Psoas muscle (tissue), 8 donors: ENCODE data around the gene OR5AN1. TPM values are rescaled to one million over a fixed set of nuclear protein-coding genes. Genes with fewer than 3 reads are reported as not detected.
"Not testable (repeated sequence)": the region's sequence is repeated elsewhere in the genome, so short reads cannot be mapped to it uniquely, and the experiment has no call there.

Experiments used
- ATAC-seq, 4 donors: fragments of 200-7000 bp; cut with Tn5 transposase; one replicate each; pipeline ENCODE4 v1.9.1; 2020; ENCODE audit warnings: moderate library complexity in 3 of 4, mild to moderate bottlenecking in 2 of 4
- DNase-seq, 2 donors: peaks; one replicate each; pipeline ENCODE4 v3.0.0-alpha.2; 2020
- H3K27ac ChIP-seq: fragments of 200-600 bp; one replicate; pipeline ENCODE4 v1.8.0; 2022
- H3K27me3 ChIP-seq, 3 donors: fragments of 200-600 bp in 1 of 3; one replicate each; pipeline versions ENCODE4 v1.6.1 to v1.8.0; 2013 to 2022; ENCODE audit warnings: low read length in 2 of 3, mild to moderate bottlenecking in 2 of 3, moderate library complexity in 1 of 3; ENCODE audit not compliant: insufficient read depth in 3 of 3
- H3K36me3 ChIP-seq, 2 donors: fragments of 200-600 bp in 1 of 2; one replicate each; pipeline versions ENCODE4 v1.6.1 to v1.8.0; 2013 to 2022; ENCODE audit warnings: low read depth in 1 of 2, mild to moderate bottlenecking in 1 of 2, moderate library complexity in 1 of 2; ENCODE audit not compliant: insufficient read depth in 1 of 2
- H3K4me1 ChIP-seq: fragments of 200-600 bp; one replicate; pipeline ENCODE4 v1.8.0; 2022
- H3K4me3 ChIP-seq: fragments of 200-600 bp; one replicate; pipeline ENCODE4 v1.8.0; 2022; ENCODE audit warnings: mild to moderate bottlenecking
- H3K9me3 ChIP-seq: fragments of 200-600 bp; one replicate; pipeline ENCODE4 v1.8.0; 2022
- WGBS, 3 donors: extraction: QIAGEN DNeasy Blood & Tissue Kit; methylation state at CpG; one replicate each; pipeline versions ENCODE4 v1.1.6 to v1.1.7; 2013; 5-methylcytosine and 5-hydroxymethylcytosine counted together
- intact Hi-C, 2 donors: fragments of 100-400 bp; cut with DNase I; formaldehyde crosslinking; loops; one replicate each; pipeline versions ENCODE4 v1.11.0 to v1.14.2; 2022
- long read RNA-seq, 2 donors: library from polyadenylated mRNA; unstranded; transcript quantifications; one replicate each; pipeline ENCODE4 v2.0.0, GENCODE V29; 2021
- polyA plus RNA-seq, 3 donors: library from polyadenylated mRNA; stranded (reverse); fragments of 200-250 nt; gene quantifications; one replicate each; pipeline ENCODE4 v1.2.3, GENCODE V29; 2013
- total RNA-seq, 4 donors: library from RNA; stranded (reverse); fragmentation: NEBNext Ultra II Directional in 2 of 4; extraction: Animal tissue kit (Norgen Biotek cat#: 25700) in 2 of 4; gene quantifications; one replicate each; pipeline versions ENCODE4 v1.2.1 to v1.2.4, GENCODE V29; 2021 to 2023
- TF ChIP-seq, protein P1 (sequence below): fragments of 200-600 bp; IDR thresholded peaks from one replicate; pipeline ENCODE4 v1.8.0; 2022; ENCODE audit warnings: antibody characterized with exemption
- donor health status: healthy with polysubstance abuse.
- donor health status: DM: no; HTN: no; CAD: no; lungs with moderate emphysema.
- donor health status: Bipolar disorder and iron deficiency.
- donor health status: healthy.
- donor health status: DM: yes; HTN: yes; CAD: no.
- donor health status: DM: no; HTN: no; CAD: no.
- donor health status: DM: no; HTN: no; CAD: no.
- donor health status: DM: yes; HTN: yes; CAD: no.

Gene OR5AN1
- total RNA-seq: not detected
- polyA plus RNA-seq: not detected
- long read RNA-seq, donor 1: 0 reads
- long read RNA-seq, donor 2: 0 reads

DNA sequence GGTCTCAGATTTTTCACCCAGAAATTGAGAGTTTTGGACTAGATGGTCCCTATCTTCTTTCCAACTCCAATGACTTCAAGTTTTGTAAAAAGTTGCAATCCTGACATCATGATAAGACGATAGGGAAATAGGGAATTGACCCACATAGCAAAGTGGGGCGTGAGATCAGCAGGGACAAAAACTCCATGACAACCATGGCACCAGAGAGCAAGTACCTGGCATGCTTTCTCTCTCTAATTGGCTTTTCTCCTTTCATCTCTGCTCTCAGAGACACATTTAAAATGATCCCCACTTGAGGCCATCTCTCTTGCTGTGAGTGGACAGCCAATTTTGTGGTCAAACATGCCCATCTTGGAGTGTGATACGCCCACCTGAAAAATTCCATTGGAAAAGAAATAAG, at the start of gene OR5AN1:
OR5AN1 (plus strand) TSS at position 301 of the 400 bp plus-strand sequence. CDS start 5,564 bp downstream, outside the sequence.
- TF ChIP-seq, protein P1, sequence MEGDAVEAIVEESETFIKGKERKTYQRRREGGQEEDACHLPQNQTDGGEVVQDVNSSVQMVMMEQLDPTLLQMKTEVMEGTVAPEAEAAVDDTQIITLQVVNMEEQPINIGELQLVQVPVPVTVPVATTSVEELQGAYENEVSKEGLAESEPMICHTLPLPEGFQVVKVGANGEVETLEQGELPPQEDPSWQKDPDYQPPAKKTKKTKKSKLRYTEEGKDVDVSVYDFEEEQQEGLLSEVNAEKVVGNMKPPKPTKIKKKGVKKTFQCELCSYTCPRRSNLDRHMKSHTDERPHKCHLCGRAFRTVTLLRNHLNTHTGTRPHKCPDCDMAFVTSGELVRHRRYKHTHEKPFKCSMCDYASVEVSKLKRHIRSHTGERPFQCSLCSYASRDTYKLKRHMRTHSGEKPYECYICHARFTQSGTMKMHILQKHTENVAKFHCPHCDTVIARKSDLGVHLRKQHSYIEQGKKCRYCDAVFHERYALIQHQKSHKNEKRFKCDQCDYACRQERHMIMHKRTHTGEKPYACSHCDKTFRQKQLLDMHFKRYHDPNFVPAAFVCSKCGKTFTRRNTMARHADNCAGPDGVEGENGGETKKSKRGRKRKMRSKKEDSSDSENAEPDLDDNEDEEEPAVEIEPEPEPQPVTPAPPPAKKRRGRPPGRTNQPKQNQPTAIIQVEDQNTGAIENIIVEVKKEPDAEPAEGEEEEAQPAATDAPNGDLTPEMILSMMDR: no peak
- H3K27me3 ChIP-seq: no peaks in the 10 kb centered on the region
- DNase-seq (no peak), ATAC-seq (no peak)
- intact Hi-C loops: no loop called here
- 63 to 73% (median 71%) methylated on average over 3 of the region's 3 CpGs for WGBS, 3 donors
- H3K4me3 ChIP-seq: no peak within 1 kb of the TSS
- H3K27ac ChIP-seq: no peak within 1 kb of the TSS
- no peaks in the 10 kb centered on the region for H3K4me1 ChIP-seq
- no peaks in the 10 kb centered on the region for H3K36me3 ChIP-seq
- H3K9me3 ChIP-seq: no peaks in the 10 kb centered on the region

DNA sequence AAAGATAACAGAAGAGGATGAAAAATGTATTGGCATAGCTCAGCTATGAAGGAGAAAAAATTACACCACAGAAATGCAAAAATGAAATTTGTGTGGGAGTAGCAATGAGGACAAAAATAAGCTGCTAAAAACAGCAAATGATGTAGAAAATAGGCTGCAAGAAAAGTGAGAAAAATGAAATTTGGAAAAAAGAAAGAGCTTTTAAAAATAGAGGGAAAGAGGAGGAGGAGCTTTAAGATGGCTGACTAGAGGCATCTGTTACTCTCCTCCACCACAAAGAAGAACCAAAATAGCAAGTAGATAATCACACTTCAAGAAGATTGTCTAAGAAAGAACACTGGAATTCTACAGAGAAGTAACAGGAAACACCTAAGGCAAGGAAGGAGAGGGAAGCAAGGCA, 23.7 kb upstream of the OR5AN1 start:
- no peak for ATAC-seq
- Histone ChIP-seq H3K27ac (no peak overlapping the region), H3K4me1 (no peaks in the 10 kb centered on the region), H3K36me3 (no peaks in the 10 kb centered on the region), H3K4me3 (no peak overlapping the region), H3K9me3 (no peaks in the 10 kb centered on the region), H3K27me3 (no peaks in the 10 kb centered on the region)
- intact Hi-C loops: no loop called here
- TF ChIP-seq, protein P1: no peak
- no peak for DNase-seq

DNA sequence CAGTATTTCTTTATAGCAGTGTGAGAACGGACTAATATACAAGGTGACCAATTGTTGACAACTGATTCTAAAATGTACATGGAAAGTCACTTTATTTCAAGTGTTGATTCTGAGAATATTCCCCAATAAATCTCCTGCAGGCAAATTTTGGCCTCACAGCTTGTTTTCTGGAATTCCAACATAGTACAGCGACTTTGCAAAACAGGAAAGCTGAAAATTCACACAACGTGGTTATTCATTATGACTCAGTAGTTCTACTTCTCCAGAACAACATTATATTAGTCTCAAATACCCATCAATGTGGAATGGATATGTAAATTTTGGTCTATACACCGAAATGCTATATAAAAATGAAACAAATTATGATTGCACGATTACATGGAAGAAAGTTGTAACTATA, 22.5 kb upstream of the OR5AN1 start:
- no peak overlapping the region for H3K4me3 ChIP-seq
- no peaks in the 10 kb centered on the region for H3K27me3 ChIP-seq
- intact Hi-C loops: no loop called here
- ATAC-seq (no peak), DNase-seq (no peak)
- TF ChIP-seq, protein P1: no peak
- H3K36me3 ChIP-seq: no peaks in the 10 kb centered on the region
- WGBS, 3 donors: 64 to 66% (median 66%) methylated on average over 5 of the region's 5 CpGs
- no peaks in the 10 kb centered on the region for H3K4me1 ChIP-seq
- no peak overlapping the region for H3K27ac ChIP-seq
- H3K9me3 ChIP-seq: no peaks in the 10 kb centered on the region

DNA sequence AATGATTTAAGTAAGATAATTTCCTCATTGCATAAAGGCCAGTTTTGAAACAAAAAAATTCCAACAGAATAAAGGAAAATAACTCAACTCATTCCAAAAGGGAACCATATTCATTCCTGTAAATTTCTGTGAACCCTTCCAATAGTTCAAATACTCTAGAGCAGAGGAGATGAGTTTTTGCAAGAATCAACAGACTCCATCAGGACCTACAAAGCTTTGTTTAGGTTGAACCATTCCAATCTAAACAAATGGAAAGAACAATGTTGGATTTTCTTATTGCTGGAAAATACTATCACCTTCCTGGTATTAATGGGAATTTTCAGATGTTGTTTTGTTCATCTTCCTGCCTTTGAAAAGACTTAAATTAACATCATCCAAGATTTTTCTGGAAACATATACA, 21.8 kb upstream of the OR5AN1 start:
- Histone ChIP-seq H3K27ac (no peak overlapping the region), H3K9me3 (no peaks in the 10 kb centered on the region), H3K4me1 (no peaks in the 10 kb centered on the region), H3K36me3 (no peaks in the 10 kb centered on the region), H3K27me3 (no peaks in the 10 kb centered on the region), H3K4me3 (no peak overlapping the region)
- no peak for ATAC-seq
- DNase-seq: no peak
- TF ChIP-seq, protein P1: no peak
- intact Hi-C loops: no loop called here

DNA sequence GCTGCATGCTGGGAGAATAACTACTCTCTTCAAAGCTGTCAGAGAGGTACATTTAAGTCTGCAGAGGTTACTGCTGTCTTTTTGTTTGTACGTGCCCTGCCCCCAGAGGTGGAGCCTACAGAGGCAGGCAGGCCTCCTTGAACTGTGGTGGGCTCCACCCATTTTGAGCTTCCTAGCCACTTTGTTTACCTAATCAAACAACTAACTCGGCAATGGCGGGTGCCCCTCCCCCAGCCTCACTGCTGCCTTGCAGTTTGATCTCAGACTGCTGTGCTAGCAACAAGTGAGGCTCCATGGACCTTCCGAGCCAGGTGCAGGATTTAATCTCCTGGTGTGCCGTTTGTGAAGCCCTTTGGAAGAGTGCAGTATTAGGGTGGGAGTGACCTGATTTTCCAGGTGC, 9.0 kb upstream of the OR5AN1 start:
- H3K27ac ChIP-seq, H3K4me3 ChIP-seq, H3K9me3 ChIP-seq, intact Hi-C loops, H3K4me1 ChIP-seq, H3K36me3 ChIP-seq, H3K27me3 ChIP-seq, ATAC-seq: not testable (repeated sequence)
- 78 to 83% (median 79%) methylated on average over 4 to 5 of the region's 5 CpGs for WGBS, 3 donors
- peak in 1 of 2 donors; percentile 15 for DNase-seq
